HG02973 (cell line): Measurements from ENCODE around the gene C19orf44.

Experiments used
- ATAC-seq: cut with Tn5 transposase; IDR thresholded peaks from one replicate; pipeline ENCODE4 v1.9.1; 2021; ENCODE audit warnings: moderate library complexity; ENCODE audit not compliant: unreplicated experiment

C19orf44 gene

GRCh38 chr19:16516381-16516780, 20.2 kb downstream of the C19orf44 start:
- no peak for ATAC-seq

GRCh38 chr19:16516923-16517610, 20.9 kb downstream of the C19orf44 start:
- no peak for ATAC-seq

GRCh38 chr19:16518061-16518460, 21.9 kb downstream of the C19orf44 start:
- no peak for ATAC-seq

- ATAC-seq, result no peak
Observed at GRCh38 chr19:16518483-16519229, 22.5 kb downstream of the C19orf44 start.

- ATAC-seq, result no peak
Observed at GRCh38 chr19:16519230-16519687, 23.1 kb downstream of the C19orf44 start.

GRCh38 chr19:16520074-16520973, 24.1 kb downstream of the C19orf44 start:
- no peak for ATAC-seq

- no peak for ATAC-seq
Observed at GRCh38 chr19:16520986-16521624, 24.9 kb downstream of the C19orf44 start.

GRCh38 chr19:16521715-16522289, 25.6 kb downstream of the C19orf44 start:
- no peak for ATAC-seq

GRCh38 chr19:16522559-16523377, 26.6 kb downstream of the C19orf44 start:
- no peak for ATAC-seq

- ATAC-seq, result no peak
Observed at GRCh38 chr19:16524991-16525734, 29.0 kb downstream of the C19orf44 start.

GRCh38 chr19:16525751-16526481, 29.7 kb downstream of the C19orf44 start:
- ATAC-seq, result no peak

GRCh38 chr19:16527334-16527935, 31.2 kb downstream of the C19orf44 start:
- no peak for ATAC-seq

- ATAC-seq, result no peak
Observed at GRCh38 chr19:16527971-16528521, 31.9 kb downstream of the C19orf44 start.

- ATAC-seq, result no peak
Observed at GRCh38 chr19:16529466-16530144, 33.4 kb downstream of the C19orf44 start.

GRCh38 chr19:16530540-16531379, 34.6 kb downstream of the C19orf44 start:
- no peak for ATAC-seq

GRCh38 chr19:16531380-16531669, 35.1 kb downstream of the C19orf44 start:
- no peak for ATAC-seq
